ELF-1 (cell line): ENCODE measurements around the gene NEK2.
A peak's percentile ranks its signal among the peaks of the same experiment; 100 is the strongest.
"Not testable (repeated sequence)": the region's sequence is repeated elsewhere in the genome, so short reads cannot be mapped to it uniquely, and the experiment has no call there.

Source experiments
- DNase-seq: peaks from one replicate; pipeline ENCODE4 v3.0.0-alpha.2; 2016; ENCODE audit warnings: low read depth, low spot score

Gene NEK2

GRCh38 chr1:211650904-211651303, 24.5 kb downstream of the NEK2 start:
- DNase-seq = no peak

- DNase-seq = no peak
Observed at GRCh38 chr1:211648980-211649934, 26.2 kb downstream of the NEK2 start.

- no peak for DNase-seq
Observed at GRCh38 chr1:211648336-211648735, 27.1 kb downstream of the NEK2 start.

GRCh38 chr1:211647711-211648121, 27.7 kb downstream of the NEK2 start:
- DNase-seq = no peak

GRCh38 chr1:211646566-211646965, 28.9 kb downstream of the NEK2 start:
- no peak for DNase-seq

- not testable (repeated sequence) for DNase-seq
Observed at GRCh38 chr1:211645601-211646000, 29.8 kb downstream of the NEK2 start.

- no peak for DNase-seq
Observed at GRCh38 chr1:211644653-211645052, 30.8 kb downstream of the NEK2 start.

- peak; percentile 48 for DNase-seq
Observed at GRCh38 chr1:211643324-211644212, 31.9 kb downstream of the NEK2 start.

- DNase-seq = no peak
Observed at GRCh38 chr1:211642870-211643269, 32.6 kb downstream of the NEK2 start.

GRCh38 chr1:211641942-211642341, 33.5 kb downstream of the NEK2 start:
- no peak for DNase-seq

- no peak for DNase-seq
Observed at GRCh38 chr1:211641044-211641800, 34.2 kb downstream of the NEK2 start.

- no peak for DNase-seq
Observed at GRCh38 chr1:211640301-211640630, 35.2 kb downstream of the NEK2 start.

GRCh38 chr1:211639475-211640300, 35.7 kb downstream of the NEK2 start:
- DNase-seq = no peak

GRCh38 chr1:211638689-211639101, 36.7 kb downstream of the NEK2 start:
- peak; percentile 44 for DNase-seq

GRCh38 chr1:211638246-211638645, 37.2 kb downstream of the NEK2 start:
- DNase-seq = no peak

GRCh38 chr1:211637066-211637465, 38.4 kb downstream of the NEK2 start:
- no peak for DNase-seq

GRCh38 chr1:211636575-211637029, 38.8 kb downstream of the NEK2 start:
- peak; percentile 82 for DNase-seq

- DNase-seq = no peak
Observed at GRCh38 chr1:211635597-211636205, 39.7 kb downstream of the NEK2 start.

GRCh38 chr1:211634931-211635330, 40.5 kb downstream of the NEK2 start:
- DNase-seq = no peak

- DNase-seq = no peak
Observed at GRCh38 chr1:211634461-211634860, 41.0 kb downstream of the NEK2 start.
